Panc1 (cell line): ENCODE data around the gene CD38.

Experiments used
- CTCF ChIP-seq: fragments of 450-650 bp; IDR thresholded peaks from 2 replicates; pipeline ENCODE4 v1.5.1; 2017; ENCODE audit warnings: mild to moderate bottlenecking
- POLR2AphosphoS5 ChIP-seq: IDR thresholded peaks from 2 replicates; pipeline ENCODE4 v1.6.1; 2012; ENCODE audit warnings: mild to moderate bottlenecking, low read depth, low read length, moderate library complexity
- SIN3A ChIP-seq: IDR thresholded peaks from 2 replicates; pipeline ENCODE4 v1.6.1; 2012; ENCODE audit warnings: low read depth, mild to moderate bottlenecking, low read length, moderate library complexity, borderline replicate concordance; ENCODE audit not compliant: insufficient read depth
- TCF7L2 ChIP-seq: IDR thresholded peaks from 2 replicates; pipeline ENCODE4 v1.6.1; 2011; ENCODE audit warnings: mild to moderate bottlenecking, low read depth, low read length, inconsistent platforms
- TF ChIP-seq, protein P1 (sequence below), 2 experiments: IDR thresholded peaks; 2 replicates each; pipeline ENCODE4 v1.6.1; 2011 to 2012; ENCODE audit warnings: low read depth in 2 of 2, control low read depth in 1 of 2, low read length in 1 of 2, mild to moderate bottlenecking in 1 of 2, moderate library complexity in 1 of 2; ENCODE audit not compliant: insufficient read depth in 1 of 2

DNA sequence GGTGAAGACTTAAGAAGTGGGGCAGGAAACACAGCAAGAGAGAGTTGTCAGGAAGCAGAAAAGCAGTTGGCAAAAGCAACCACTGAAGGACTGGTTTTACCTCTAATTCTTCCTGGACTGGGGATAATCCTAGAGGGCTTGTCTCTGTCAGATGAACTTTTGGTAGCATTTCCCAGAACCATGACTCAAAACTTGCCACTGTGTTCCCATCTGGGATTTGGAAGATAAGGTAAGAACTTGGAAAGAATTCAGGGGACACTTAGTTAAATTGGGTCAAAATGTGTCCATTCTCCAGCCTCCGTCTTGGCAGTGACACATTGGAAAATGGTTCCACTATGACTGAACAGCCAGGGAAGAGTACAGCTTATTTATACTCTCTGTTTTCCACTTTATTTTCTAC, 55.7 kb downstream of the CD38 start:
- TF ChIP-seq CTCF (no peak), POLR2AphosphoS5 (no peak), SIN3A (no peak), TCF7L2 (no peak)
- TF ChIP-seq, protein P1, sequence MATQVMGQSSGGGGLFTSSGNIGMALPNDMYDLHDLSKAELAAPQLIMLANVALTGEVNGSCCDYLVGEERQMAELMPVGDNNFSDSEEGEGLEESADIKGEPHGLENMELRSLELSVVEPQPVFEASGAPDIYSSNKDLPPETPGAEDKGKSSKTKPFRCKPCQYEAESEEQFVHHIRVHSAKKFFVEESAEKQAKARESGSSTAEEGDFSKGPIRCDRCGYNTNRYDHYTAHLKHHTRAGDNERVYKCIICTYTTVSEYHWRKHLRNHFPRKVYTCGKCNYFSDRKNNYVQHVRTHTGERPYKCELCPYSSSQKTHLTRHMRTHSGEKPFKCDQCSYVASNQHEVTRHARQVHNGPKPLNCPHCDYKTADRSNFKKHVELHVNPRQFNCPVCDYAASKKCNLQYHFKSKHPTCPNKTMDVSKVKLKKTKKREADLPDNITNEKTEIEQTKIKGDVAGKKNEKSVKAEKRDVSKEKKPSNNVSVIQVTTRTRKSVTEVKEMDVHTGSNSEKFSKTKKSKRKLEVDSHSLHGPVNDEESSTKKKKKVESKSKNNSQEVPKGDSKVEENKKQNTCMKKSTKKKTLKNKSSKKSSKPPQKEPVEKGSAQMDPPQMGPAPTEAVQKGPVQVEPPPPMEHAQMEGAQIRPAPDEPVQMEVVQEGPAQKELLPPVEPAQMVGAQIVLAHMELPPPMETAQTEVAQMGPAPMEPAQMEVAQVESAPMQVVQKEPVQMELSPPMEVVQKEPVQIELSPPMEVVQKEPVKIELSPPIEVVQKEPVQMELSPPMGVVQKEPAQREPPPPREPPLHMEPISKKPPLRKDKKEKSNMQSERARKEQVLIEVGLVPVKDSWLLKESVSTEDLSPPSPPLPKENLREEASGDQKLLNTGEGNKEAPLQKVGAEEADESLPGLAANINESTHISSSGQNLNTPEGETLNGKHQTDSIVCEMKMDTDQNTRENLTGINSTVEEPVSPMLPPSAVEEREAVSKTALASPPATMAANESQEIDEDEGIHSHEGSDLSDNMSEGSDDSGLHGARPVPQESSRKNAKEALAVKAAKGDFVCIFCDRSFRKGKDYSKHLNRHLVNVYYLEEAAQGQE (IDR thresholded peaks at IDR 0.05; ENCODE audit: insufficient read depth in 1 of 2, low read depth in 2 of 2, low read length in 1 of 2) = no peak
